ENCODE results near the gene MYO9B. TPM values are rescaled to one million over a fixed set of nuclear protein-coding genes. Genes with fewer than 3 reads are reported as not detected.

MYO9B gene
- total RNA-seq, 1 experiment from 2014 or later: 74.6 TPM

GRCh38 chr19:17055636-17056035 is 19.9 kb upstream of the MYO9B start:
- H3K4me2 ChIP-seq (ENCODE audit: low read length): no peak overlapping the region
- H2AFZ ChIP-seq (ENCODE audit: low read depth, low read length, poor library complexity, severe bottlenecking): no peak overlapping the region
- H3K9ac ChIP-seq (ENCODE audit: low read length): no peak overlapping the region
- POLR2A ChIA-PET: no interaction called here
- CTCF ChIA-PET: interaction anchor here (0.9 kb wide), 1 partner anchor 276 kb away, joined by 3 read pairs; no protein-coding TSS in a partner anchor
- H3K27me3 ChIP-seq (ENCODE audit: insufficient read depth, low read length): no peaks in the 10 kb centered on the region
- no peak overlapping the region; the same call in 1 of the 2 replicates for H3K27ac ChIP-seq (ENCODE audit: low read depth, low read length)
- H3K9me2 ChIP-seq (ENCODE audit: insufficient read depth): no peaks in the 10 kb centered on the region
- H3K79me2 ChIP-seq (ENCODE audit: insufficient read depth, low read length): no peaks in the 10 kb centered on the region
- H4K20me1 ChIP-seq (ENCODE audit: insufficient read depth): no peaks in the 10 kb centered on the region
- DNase-seq (ENCODE audit: low read depth, low spot score) (no peak), ATAC-seq (no peak)
- no peaks in the 10 kb centered on the region for H3K9me3 ChIP-seq (ENCODE audit: control insufficient read depth in 1 of 2, insufficient read depth in 1 of 2, low read depth in 1 of 2, low read length in 2 of 2)
- H3K4me1 ChIP-seq (ENCODE audit: control insufficient read depth in 1 of 2, insufficient read depth in 2 of 2, low read length in 2 of 2): no peaks in the 10 kb centered on the region
- H3K4me3 ChIP-seq (replicated peaks in 1 of 2; ENCODE audit: low read depth in 1 of 2, low read length in 2 of 2): no peak overlapping the region
- TF ChIP-seq ZBTB33 (IDR thresholded peaks at IDR 0.05; ENCODE audit: extremely low read depth, insufficient replicate concordance, low read length) (no peak), CTCF (IDR thresholded peaks at IDR 0.05 in 2 of 3, conservative IDR thresholded peaks at IDR 0.05 in 1 of 3; ENCODE audit: borderline replicate concordance in 1 of 3, insufficient read depth in 1 of 3, low read depth in 2 of 3, low read length in 2 of 3) (no peak), ATF3 (IDR thresholded peaks at IDR 0.05) (no peak), ZNF274 (IDR thresholded peaks at IDR 0.05; ENCODE audit: low read depth, low read length) (no peak), SRF (IDR thresholded peaks at IDR 0.05; ENCODE audit: low read depth) (no peak), SIN3A (IDR thresholded peaks at IDR 0.05; ENCODE audit: low read depth) (no peak), RAD21 (IDR thresholded peaks at IDR 0.05; ENCODE audit: low read depth) (no peak), ZFX (IDR thresholded peaks at IDR 0.05) (no peak), TCF7L2 (IDR thresholded peaks at IDR 0.05; ENCODE audit: borderline replicate concordance, extremely low read depth, insufficient read depth, insufficient read length) (no peak), EGR1 (IDR thresholded peaks at IDR 0.05; ENCODE audit: low read depth) (no peak), EZH2 (IDR thresholded peaks at IDR 0.05) (no peak), FOSL1 (IDR thresholded peaks at IDR 0.05; ENCODE audit: low read depth) (no peak), JUND (IDR thresholded peaks at IDR 0.05) (no peak), MAX (IDR thresholded peaks at IDR 0.05) (no peak)
- intact Hi-C loops (cut with micrococcal nuclease): no loop called here
- peaks cover 14 to 17% of the 10 kb centered on the region in 2 experiments; a peak in 3 of 4 replicates for H3K36me3 ChIP-seq (ENCODE audit: control insufficient read depth in 1 of 2, insufficient read depth in 2 of 2, low read length in 2 of 2)
- BruUV-seq (replicated peaks): no TSS peak
- RAD21 ChIA-PET (ENCODE audit: low non-redundant PET in 1 of 2, low total read pairs in 2 of 2, uncharacterized antibody in 2 of 2, unreplicated experiment in 2 of 2): no interaction called here

All from HCT116 (cell line).